GM19452 (cell line): ENCODE results near the gene DPH1.

Source experiments
- ATAC-seq: cut with Tn5 transposase; IDR thresholded peaks from one replicate; pipeline ENCODE4 v1.9.1; 2021; ENCODE audit not compliant: unreplicated experiment

DPH1 gene

GRCh38 chr17:2076087-2076984 lies 46.4 kb downstream of the DPH1 start:
- no peak for ATAC-seq

GRCh38 chr17:2077040-2077439 lies 47.1 kb downstream of the DPH1 start:
- no peak for ATAC-seq

- ATAC-seq: no peak
These were observed 51.6 kb downstream of the DPH1 start for GRCh38 chr17:2081564-2081963.

- ATAC-seq: no peak
These were observed 52.2 kb downstream of the DPH1 start for GRCh38 chr17:2082003-2082781.

- ATAC-seq: peak; percentile 41
These were observed 53.7 kb downstream of the DPH1 start for GRCh38 chr17:2083613-2084035.

GRCh38 chr17:2084036-2084765 lies 54.2 kb downstream of the DPH1 start:
- ATAC-seq: no peak

- ATAC-seq: no peak
These were observed 55.1 kb downstream of the DPH1 start for GRCh38 chr17:2084766-2085647.

GRCh38 chr17:2085648-2085949 lies 55.6 kb downstream of the DPH1 start:
- ATAC-seq: no peak

GRCh38 chr17:2086306-2086705 lies 56.4 kb downstream of the DPH1 start:
- no peak for ATAC-seq

- peak; percentile 45 for ATAC-seq
These were observed 57.8 kb downstream of the DPH1 start for GRCh38 chr17:2087597-2088211.

GRCh38 chr17:2089021-2089422 lies 59.1 kb downstream of the DPH1 start:
- ATAC-seq: peak; percentile 39

- no peak for ATAC-seq
These were observed 60.3 kb downstream of the DPH1 start for GRCh38 chr17:2090210-2090641.

GRCh38 chr17:2090804-2091534 lies 61.0 kb downstream of the DPH1 start:
- ATAC-seq: no peak

GRCh38 chr17:2092253-2092652 lies 62.3 kb downstream of the DPH1 start:
- no peak for ATAC-seq

GRCh38 chr17:2093349-2093748 lies 63.4 kb downstream of the DPH1 start:
- ATAC-seq: no peak
